Thoracic aorta (tissue), 2 donors: ENCODE data around the gene PTPN1. TPM values are rescaled to one million over a fixed set of nuclear protein-coding genes. Genes with fewer than 3 reads are reported as not detected.

Source experiments
- ATAC-seq: fragments of 150-250 bp; one replicate; pipeline ENCODE4 v1.8.0; 2017; ENCODE audit warnings: low read depth; ENCODE audit not compliant: insufficient number of reproducible peaks, low FRiP score
- DNase-seq: peaks from one replicate; pipeline ENCODE4 v3.0.0-alpha.2; 2020; ENCODE audit warnings: low spot score
- H3K27ac ChIP-seq, 2 donors: fragments of 200-600 bp; sonication (generic); 1 replicate in 1 of 2; 2 replicates in 1 of 2; pipeline ENCODE4 v1.5.1; 2016; ENCODE audit warnings: mild to moderate bottlenecking in 2 of 2, moderate library complexity in 2 of 2
- H3K27me3 ChIP-seq: fragments of 200-600 bp; sonication (generic); replicated peaks from 2 replicates; pipeline ENCODE4 v1.6.0; 2016; ENCODE audit warnings: mild to moderate bottlenecking; ENCODE audit not compliant: insufficient read depth
- H3K36me3 ChIP-seq: fragments of 200-600 bp; sonication (generic); one replicate; pipeline ENCODE4 v1.5.1; 2016
- H3K4me1 ChIP-seq, 2 donors: fragments of 200-600 bp; sonication (generic); 1 replicate in 1 of 2; 2 replicates in 1 of 2; pipeline versions ENCODE4 v1.5.1 to v1.6.0; 2016; ENCODE audit warnings: low read depth in 2 of 2, mild to moderate bottlenecking in 1 of 2; ENCODE audit not compliant: control insufficient read depth in 1 of 2
- H3K4me3 ChIP-seq: fragments of 200-600 bp; sonication (generic); 2 replicates; pipeline ENCODE4 v1.5.1; 2016; ENCODE audit warnings: mild to moderate bottlenecking
- H3K9me3 ChIP-seq: fragments of 200-600 bp; sonication (generic); 2 replicates; pipeline ENCODE4 v1.5.1; 2016
- total RNA-seq, 2 donors: library from RNA; depleted of rRNA; stranded (reverse); fragments of >200 nt; gene quantifications; one replicate each; pipeline versions ENCODE4 v1.1.0 to v1.2.3, GENCODE V29; 2016
- TF ChIP-seq, protein P1 (sequence below): fragments of 200-600 bp; sonication (generic); IDR thresholded peaks from one replicate; pipeline ENCODE4 v1.5.1; 2019; ENCODE audit warnings: antibody characterized with exemption

PTPN1 gene
- total RNA-seq, 2 donors from 2014 or later: 32.5 to 68.9 TPM

DNA sequence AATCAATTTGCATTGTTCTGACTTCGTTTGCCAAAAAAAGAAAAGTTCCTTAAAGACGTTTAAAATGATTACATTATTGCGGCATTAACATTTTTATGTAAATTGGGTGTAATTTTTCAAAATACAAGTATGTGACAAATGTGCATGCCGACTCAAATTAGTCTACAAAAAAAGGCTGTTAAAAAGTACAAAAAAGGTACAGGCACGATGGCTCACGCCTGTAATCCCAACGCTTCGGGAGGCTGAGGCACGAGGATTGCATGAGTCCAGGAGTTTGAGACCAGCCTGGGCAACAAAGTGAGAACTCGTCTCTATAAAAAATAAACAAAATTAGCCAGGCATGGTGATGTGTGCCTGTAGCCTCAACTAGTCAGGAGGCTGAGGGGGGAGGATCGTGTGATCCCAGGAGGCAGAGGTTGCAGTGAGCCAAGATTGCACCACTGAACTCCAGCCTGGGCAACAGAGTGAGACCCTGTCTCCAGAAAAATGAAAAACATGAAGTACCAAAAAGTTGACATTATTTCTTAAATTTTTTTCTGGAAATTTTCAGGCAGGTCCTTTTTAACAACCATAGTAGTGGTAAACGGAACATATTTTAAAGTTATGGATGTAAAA, 90.2 kb downstream of the PTPN1 start:
- Histone ChIP-seq H3K4me3 (no peak overlapping the region), H3K27ac (no peak overlapping the region), H3K4me1 (no peaks in the 10 kb centered on the region), H3K9me3 (no peaks in the 10 kb centered on the region), H3K36me3 (no peaks in the 10 kb centered on the region), H3K27me3 (no peaks in the 10 kb centered on the region)
- TF ChIP-seq, protein P1, sequence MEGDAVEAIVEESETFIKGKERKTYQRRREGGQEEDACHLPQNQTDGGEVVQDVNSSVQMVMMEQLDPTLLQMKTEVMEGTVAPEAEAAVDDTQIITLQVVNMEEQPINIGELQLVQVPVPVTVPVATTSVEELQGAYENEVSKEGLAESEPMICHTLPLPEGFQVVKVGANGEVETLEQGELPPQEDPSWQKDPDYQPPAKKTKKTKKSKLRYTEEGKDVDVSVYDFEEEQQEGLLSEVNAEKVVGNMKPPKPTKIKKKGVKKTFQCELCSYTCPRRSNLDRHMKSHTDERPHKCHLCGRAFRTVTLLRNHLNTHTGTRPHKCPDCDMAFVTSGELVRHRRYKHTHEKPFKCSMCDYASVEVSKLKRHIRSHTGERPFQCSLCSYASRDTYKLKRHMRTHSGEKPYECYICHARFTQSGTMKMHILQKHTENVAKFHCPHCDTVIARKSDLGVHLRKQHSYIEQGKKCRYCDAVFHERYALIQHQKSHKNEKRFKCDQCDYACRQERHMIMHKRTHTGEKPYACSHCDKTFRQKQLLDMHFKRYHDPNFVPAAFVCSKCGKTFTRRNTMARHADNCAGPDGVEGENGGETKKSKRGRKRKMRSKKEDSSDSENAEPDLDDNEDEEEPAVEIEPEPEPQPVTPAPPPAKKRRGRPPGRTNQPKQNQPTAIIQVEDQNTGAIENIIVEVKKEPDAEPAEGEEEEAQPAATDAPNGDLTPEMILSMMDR: no peak
- no peak for ATAC-seq
- no peak for DNase-seq

DNA sequence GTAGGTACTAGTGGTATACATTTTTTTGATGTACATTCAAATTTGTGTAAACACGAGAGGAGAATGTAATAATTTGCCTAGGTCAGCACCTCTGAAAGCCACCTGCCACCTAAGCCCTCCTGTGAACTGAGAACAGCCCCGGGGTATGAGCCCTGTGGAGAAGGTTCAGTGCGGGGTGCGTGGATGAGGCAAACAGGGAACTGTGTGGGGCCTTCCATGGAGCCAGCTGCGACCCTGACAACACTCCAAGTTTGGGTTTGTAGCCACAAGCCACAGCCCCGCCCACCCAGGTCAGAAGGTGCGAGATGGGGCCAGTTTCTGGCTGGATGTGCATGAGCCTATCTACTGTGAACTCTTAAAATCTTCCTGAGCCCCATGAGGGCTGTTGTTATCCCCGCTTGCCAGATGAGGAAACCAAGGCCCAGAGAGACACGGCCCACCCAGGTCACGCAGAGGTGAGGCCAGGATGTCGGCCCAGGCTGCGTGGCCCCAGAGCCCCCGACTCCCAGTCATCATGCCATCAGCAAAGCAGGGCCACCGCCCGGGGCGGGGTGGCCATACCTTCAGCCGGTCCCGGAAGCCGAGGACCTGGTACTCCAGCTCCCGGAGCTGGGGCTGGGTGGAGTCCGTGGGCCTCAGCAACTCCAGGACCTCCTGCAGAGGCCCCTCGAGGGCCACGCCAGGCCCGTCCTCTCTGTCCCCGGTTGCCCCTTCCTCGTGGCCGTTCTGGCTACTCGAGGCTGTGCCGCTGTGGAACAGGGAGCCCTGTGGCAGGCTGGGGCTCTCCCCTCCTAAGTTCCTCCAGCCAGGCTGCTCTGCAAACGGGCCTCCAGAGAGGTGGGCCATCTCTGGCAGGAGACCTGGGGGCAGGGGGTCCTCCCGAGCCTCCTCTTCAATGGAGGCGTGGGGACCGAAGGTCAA, 91.6 kb downstream of the PTPN1 start:
- Histone ChIP-seq H3K9me3 (no peaks in the 10 kb centered on the region), H3K4me1 (no peaks in the 10 kb centered on the region), H3K4me3 (no peak overlapping the region), H3K27me3 (no peaks in the 10 kb centered on the region), H3K36me3 (no peaks in the 10 kb centered on the region), H3K27ac (no peak overlapping the region)
- TF ChIP-seq, protein P1: no peak
- DNase-seq (no peak), ATAC-seq (no peak)

DNA sequence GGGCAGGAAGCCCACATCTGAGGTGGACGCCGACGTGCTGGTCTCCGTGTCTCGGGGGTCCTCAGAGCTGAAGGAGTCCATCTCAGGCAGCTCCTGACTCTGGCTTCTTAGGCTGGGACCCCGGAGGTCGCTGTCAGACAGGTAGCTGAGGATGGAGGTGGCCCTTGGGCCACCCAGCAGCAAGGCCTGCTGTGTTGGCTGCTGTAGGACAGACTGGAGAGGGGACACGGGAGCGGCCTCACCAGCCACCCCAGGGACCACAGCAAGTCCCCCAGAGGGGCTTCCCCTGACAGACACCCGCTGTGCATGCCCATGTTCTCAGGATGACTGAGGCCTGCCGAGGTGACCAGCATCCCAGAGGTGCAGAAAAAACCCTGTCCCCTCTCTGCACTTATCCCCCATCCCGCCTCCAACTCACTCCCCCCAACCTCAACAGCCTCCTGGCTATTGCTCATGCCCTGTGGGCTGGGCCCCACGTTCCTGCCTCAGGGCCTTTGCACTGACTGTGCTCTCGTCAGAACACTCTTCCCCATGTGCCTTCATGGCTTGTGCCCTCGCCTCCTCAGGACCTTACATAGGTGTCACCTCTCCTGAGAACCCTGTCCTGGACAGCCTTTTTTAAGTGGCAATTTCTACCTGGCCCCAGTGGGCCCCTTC, 92.4 kb downstream of the PTPN1 start:
- no peak for ATAC-seq
- no peak overlapping the region for H3K27ac ChIP-seq
- DNase-seq: no peak
- no peaks in the 10 kb centered on the region for H3K27me3 ChIP-seq
- H3K9me3 ChIP-seq: no peaks in the 10 kb centered on the region
- H3K4me3 ChIP-seq: no peak overlapping the region
- TF ChIP-seq, protein P1: no peak
- no peaks in the 10 kb centered on the region for H3K4me1 ChIP-seq
- no peaks in the 10 kb centered on the region for H3K36me3 ChIP-seq

DNA sequence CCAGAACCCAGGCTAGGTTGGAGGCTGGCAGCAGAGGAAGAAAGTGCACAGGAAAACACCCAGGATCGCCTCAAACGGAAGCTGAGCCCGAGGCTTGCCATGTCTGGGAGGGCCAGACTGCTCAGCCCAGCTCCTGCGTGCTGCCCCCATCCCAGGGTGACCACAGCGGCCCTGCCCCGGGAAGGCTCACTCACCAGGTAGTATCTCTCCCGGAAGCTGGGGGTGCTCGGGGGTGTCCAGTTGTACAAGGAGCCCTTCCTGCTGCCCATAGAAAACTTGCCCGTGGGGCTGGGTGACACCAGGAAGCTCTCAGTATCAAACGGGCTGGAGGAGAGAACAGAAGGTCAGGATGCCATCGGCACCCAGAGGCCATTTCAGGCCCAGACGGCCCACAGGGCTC, 94.3 kb downstream of the PTPN1 start:
- TF ChIP-seq, protein P1: no peak
- DNase-seq (no peak), ATAC-seq (no peak)
- Histone ChIP-seq H3K9me3 (no peaks in the 10 kb centered on the region), H3K27ac (no peak overlapping the region), H3K4me3 (no peak overlapping the region), H3K36me3 (no peaks in the 10 kb centered on the region), H3K4me1 (no peaks in the 10 kb centered on the region), H3K27me3 (no peaks in the 10 kb centered on the region)

DNA sequence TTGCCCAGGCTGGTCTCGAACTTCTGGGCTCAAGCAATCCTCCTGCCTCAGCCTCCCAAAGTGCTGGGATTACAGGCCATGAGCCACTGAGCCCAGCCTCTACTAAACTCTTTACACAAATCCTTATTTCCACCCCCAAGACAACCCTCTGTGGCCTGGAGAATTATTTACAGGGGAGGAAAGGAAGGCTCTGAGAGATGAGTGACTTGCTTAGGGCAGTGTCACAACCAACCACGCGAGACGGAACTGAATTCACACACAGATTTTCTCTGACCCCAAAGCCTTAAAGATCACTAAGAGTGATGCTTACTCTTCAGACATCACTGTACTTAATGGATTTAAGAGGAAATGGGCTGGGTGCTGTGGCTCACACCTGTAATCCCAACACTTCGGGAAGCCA, 95.0 kb downstream of the PTPN1 start:
- Histone ChIP-seq H3K9me3 (no peaks in the 10 kb centered on the region), H3K27ac (no peak overlapping the region), H3K4me3 (no peak overlapping the region), H3K4me1 (no peaks in the 10 kb centered on the region), H3K36me3 (no peaks in the 10 kb centered on the region), H3K27me3 (no peaks in the 10 kb centered on the region)
- DNase-seq (no peak), ATAC-seq (no peak)
- TF ChIP-seq, protein P1: no peak
